HG03571 (cell line): ENCODE results near the gene TMEM19.
"Not testable (repeated sequence)": the region's sequence is repeated elsewhere in the genome, so short reads cannot be mapped to it uniquely, and the experiment has no call there.

ENCODE experiments used
- ATAC-seq: cut with Tn5 transposase; IDR thresholded peaks from one replicate; pipeline ENCODE4 v1.9.1; 2021; ENCODE audit not compliant: unreplicated experiment

The TMEM19 gene

GRCh38 chr12:71664411-71665089 is 21.3 kb upstream of the TMEM19 start:
- ATAC-seq: peak; percentile 11

GRCh38 chr12:71665090-71665463 is 20.8 kb upstream of the TMEM19 start:
- ATAC-seq: no peak

- ATAC-seq: no peak
Measured at GRCh38 chr12:71666259-71666658, 19.6 kb upstream of the TMEM19 start.

- no peak for ATAC-seq
Measured at GRCh38 chr12:71671311-71671710, 14.6 kb upstream of the TMEM19 start.

GRCh38 chr12:71671816-71672215 is 14.1 kb upstream of the TMEM19 start:
- ATAC-seq: no peak

- ATAC-seq: no peak
Measured at GRCh38 chr12:71682466-71682865, 3.4 kb upstream of the TMEM19 start.

GRCh38 chr12:71683633-71684032 is 2.2 kb upstream of the TMEM19 start:
- no peak for ATAC-seq

- ATAC-seq: no peak
Measured at GRCh38 chr12:71684081-71684480, 1.8 kb upstream of the TMEM19 start.

- ATAC-seq: no peak
Measured at GRCh38 chr12:71685312-71685906, 473 bp upstream of the TMEM19 start.

GRCh38 chr12:71686658-71687025 is 760 bp downstream of the TMEM19 start:
- ATAC-seq: no peak

GRCh38 chr12:71687172-71687571 is 1.3 kb downstream of the TMEM19 start:
- ATAC-seq: not testable (repeated sequence)

- no peak for ATAC-seq
Measured at GRCh38 chr12:71688961-71689570, 3.2 kb downstream of the TMEM19 start.

- no peak for ATAC-seq
Measured at GRCh38 chr12:71691504-71692129, 5.7 kb downstream of the TMEM19 start.

GRCh38 chr12:71693126-71693525 is 7.2 kb downstream of the TMEM19 start:
- no peak for ATAC-seq

- not testable (repeated sequence) for ATAC-seq
Measured at GRCh38 chr12:71693651-71694050, 7.8 kb downstream of the TMEM19 start.

- ATAC-seq: peak; percentile 74
Measured at GRCh38 chr12:71694099-71694820, 8.4 kb downstream of the TMEM19 start.

- no peak for ATAC-seq
Measured at GRCh38 chr12:71695782-71696181, 9.9 kb downstream of the TMEM19 start.

- not testable (repeated sequence) for ATAC-seq
Measured at GRCh38 chr12:71702181-71702580, 16.3 kb downstream of the TMEM19 start.

- ATAC-seq: no peak
Measured at GRCh38 chr12:71702590-71702989, 16.7 kb downstream of the TMEM19 start.

GRCh38 chr12:71703206-71703605 is 17.3 kb downstream of the TMEM19 start:
- no peak for ATAC-seq

- no peak for ATAC-seq
Measured at GRCh38 chr12:71704920-71705319, 19.0 kb downstream of the TMEM19 start.
